ENCODE results near the gene RPS6KC1. TPM values are rescaled to one million over a fixed set of nuclear protein-coding genes. Genes with fewer than 3 reads are reported as not detected.
"Not testable (repeated sequence)": the region's sequence is repeated elsewhere in the genome, so short reads cannot be mapped to it uniquely, and the experiment has no call there.

RPS6KC1 gene
- total RNA-seq, 1 donor from 2014 or later, result 19.9 TPM

DNA sequence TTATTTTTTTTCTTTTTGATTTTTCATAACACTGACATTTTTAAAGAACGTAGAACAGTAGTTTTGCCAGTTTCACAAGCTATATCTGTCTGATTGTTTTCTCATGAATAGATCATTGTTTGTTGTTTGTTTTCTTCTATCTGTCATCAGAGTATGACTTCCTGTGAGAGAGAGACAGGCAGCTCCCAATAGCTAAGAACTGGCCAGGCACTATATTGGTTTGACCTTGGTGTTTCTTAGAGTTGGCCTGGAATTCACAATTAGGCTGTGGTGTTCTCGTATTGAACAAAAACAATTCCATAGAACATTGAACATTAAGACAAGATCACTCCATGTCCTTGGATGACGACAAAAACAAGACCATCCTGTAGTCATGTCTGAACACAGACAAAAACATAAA, 43.4 kb downstream of the RPS6KC1 start:
- DNase-seq (ENCODE audit: low spot score), result no peak
- Mint-ChIP-seq H3K27me3 (ENCODE audit: unreplicated experiment) (no peaks in the 10 kb centered on the region), H3K4me1 (ENCODE audit: unreplicated experiment) (peaks cover 11% of the 10 kb centered on the region), H3K9me3 (ENCODE audit: unreplicated experiment) (no peaks in the 10 kb centered on the region), H3K4me3 (ENCODE audit: unreplicated experiment) (no peak overlapping the region), H3K36me3 (ENCODE audit: low read depth, unreplicated experiment) (peaks cover 5% of the 10 kb centered on the region), H3K27ac (ENCODE audit: unreplicated experiment) (no peak overlapping the region)
- TF ChIP-seq, protein P1, sequence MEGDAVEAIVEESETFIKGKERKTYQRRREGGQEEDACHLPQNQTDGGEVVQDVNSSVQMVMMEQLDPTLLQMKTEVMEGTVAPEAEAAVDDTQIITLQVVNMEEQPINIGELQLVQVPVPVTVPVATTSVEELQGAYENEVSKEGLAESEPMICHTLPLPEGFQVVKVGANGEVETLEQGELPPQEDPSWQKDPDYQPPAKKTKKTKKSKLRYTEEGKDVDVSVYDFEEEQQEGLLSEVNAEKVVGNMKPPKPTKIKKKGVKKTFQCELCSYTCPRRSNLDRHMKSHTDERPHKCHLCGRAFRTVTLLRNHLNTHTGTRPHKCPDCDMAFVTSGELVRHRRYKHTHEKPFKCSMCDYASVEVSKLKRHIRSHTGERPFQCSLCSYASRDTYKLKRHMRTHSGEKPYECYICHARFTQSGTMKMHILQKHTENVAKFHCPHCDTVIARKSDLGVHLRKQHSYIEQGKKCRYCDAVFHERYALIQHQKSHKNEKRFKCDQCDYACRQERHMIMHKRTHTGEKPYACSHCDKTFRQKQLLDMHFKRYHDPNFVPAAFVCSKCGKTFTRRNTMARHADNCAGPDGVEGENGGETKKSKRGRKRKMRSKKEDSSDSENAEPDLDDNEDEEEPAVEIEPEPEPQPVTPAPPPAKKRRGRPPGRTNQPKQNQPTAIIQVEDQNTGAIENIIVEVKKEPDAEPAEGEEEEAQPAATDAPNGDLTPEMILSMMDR (IDR thresholded peaks at IDR 0.05; ENCODE audit: unreplicated experiment), result no peak

DNA sequence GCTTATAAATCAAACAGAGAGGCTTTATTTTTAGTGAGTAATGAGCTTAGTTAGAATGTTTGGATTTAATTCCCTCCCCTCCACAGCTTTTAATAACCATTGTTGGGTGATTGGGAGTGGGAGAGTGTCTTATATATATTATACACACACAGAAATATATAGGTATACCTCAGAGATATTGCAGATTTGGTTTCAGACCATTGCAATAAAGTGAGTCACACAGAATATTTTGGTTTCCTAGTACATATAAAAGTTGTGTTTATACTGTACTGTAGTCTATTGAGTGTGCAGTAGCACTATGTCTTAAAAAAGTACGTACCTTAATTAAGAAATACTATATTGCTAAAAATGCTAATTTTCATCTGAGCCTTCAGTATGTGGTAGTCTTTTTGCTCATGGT, 44.4 kb downstream of the RPS6KC1 start:
- Mint-ChIP-seq H3K36me3 (ENCODE audit: low read depth, unreplicated experiment) (peaks cover 5% of the 10 kb centered on the region), H3K4me1 (ENCODE audit: unreplicated experiment) (peaks cover 11% of the 10 kb centered on the region), H3K4me3 (ENCODE audit: unreplicated experiment) (no peak overlapping the region), H3K9me3 (ENCODE audit: unreplicated experiment) (no peaks in the 10 kb centered on the region), H3K27me3 (ENCODE audit: unreplicated experiment) (no peaks in the 10 kb centered on the region), H3K27ac (ENCODE audit: unreplicated experiment) (no peak overlapping the region)
- TF ChIP-seq, protein P1 (IDR thresholded peaks at IDR 0.05; ENCODE audit: unreplicated experiment), result no peak
- DNase-seq (ENCODE audit: low spot score), result no peak

- H3K27me3 Mint-ChIP-seq (ENCODE audit: unreplicated experiment), result no peaks in the 10 kb centered on the region
- peaks cover 5% of the 10 kb centered on the region for H3K36me3 Mint-ChIP-seq (ENCODE audit: low read depth, unreplicated experiment)
- DNase-seq (ENCODE audit: low spot score), result no peak
- peaks cover 2% of the 10 kb centered on the region for H3K4me1 Mint-ChIP-seq (ENCODE audit: unreplicated experiment)
- TF ChIP-seq, protein P1 (IDR thresholded peaks at IDR 0.05; ENCODE audit: unreplicated experiment), result no peak
- no peak overlapping the region for H3K4me3 Mint-ChIP-seq (ENCODE audit: unreplicated experiment)
- no peak overlapping the region for H3K27ac Mint-ChIP-seq (ENCODE audit: unreplicated experiment)
- no peaks in the 10 kb centered on the region for H3K9me3 Mint-ChIP-seq (ENCODE audit: unreplicated experiment)
Observed at GRCh38 chr1:213099682-213100399, 48.8 kb downstream of the RPS6KC1 start.

- not testable (repeated sequence) for H3K4me3 Mint-ChIP-seq (ENCODE audit: unreplicated experiment); H3K27ac Mint-ChIP-seq (ENCODE audit: unreplicated experiment); DNase-seq (ENCODE audit: low spot score); H3K27me3 Mint-ChIP-seq (ENCODE audit: unreplicated experiment); H3K9me3 Mint-ChIP-seq (ENCODE audit: unreplicated experiment); H3K4me1 Mint-ChIP-seq (ENCODE audit: unreplicated experiment); H3K36me3 Mint-ChIP-seq (ENCODE audit: low read depth, unreplicated experiment)
Observed at GRCh38 chr1:213100565-213100964, 49.5 kb downstream of the RPS6KC1 start.

- H3K36me3 Mint-ChIP-seq (ENCODE audit: low read depth, unreplicated experiment), result peaks cover 9% of the 10 kb centered on the region
- no peak overlapping the region for H3K27ac Mint-ChIP-seq (ENCODE audit: unreplicated experiment)
- no peak overlapping the region for H3K4me3 Mint-ChIP-seq (ENCODE audit: unreplicated experiment)
- DNase-seq (ENCODE audit: low spot score), result no peak
- TF ChIP-seq, protein P1 (IDR thresholded peaks at IDR 0.05; ENCODE audit: unreplicated experiment), result no peak
- no peaks in the 10 kb centered on the region for H3K4me1 Mint-ChIP-seq (ENCODE audit: unreplicated experiment)
- no peaks in the 10 kb centered on the region for H3K27me3 Mint-ChIP-seq (ENCODE audit: unreplicated experiment)
- no peaks in the 10 kb centered on the region for H3K9me3 Mint-ChIP-seq (ENCODE audit: unreplicated experiment)
Observed at GRCh38 chr1:213103377-213104306, 52.6 kb downstream of the RPS6KC1 start.

All from endothelial cell (in vitro differentiated cells).